ENCODE data around the gene GAGE12H.
"Not testable (repeated sequence)": the region's sequence is repeated elsewhere in the genome, so short reads cannot be mapped to it uniquely, and the experiment has no call there.

DNA sequence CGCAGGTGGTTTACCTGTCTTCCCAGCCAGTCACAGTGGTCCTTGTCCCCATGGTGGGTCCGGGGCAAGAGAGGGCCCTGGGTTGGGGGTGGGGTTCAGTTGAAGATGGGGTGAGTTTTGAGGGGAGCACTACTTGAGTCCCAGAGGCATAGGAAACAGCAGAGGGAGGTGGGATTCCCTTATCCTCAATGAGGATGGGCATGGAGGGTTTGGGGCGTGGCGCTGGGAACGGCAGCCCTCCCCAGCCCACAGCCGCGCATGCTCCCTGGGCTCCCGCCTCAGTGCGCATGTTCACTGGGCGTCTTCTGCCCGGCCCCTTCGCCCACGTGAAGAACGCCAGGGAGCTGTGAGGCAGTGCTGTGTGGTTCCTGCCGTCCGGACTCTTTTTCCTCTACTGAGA lies at the start of gene GAGE12H:
- TF ChIP-seq POLR2AphosphoS5 (IDR thresholded peaks at IDR 0.05; ENCODE audit: low read depth, low read length); TCF7L2 (IDR thresholded peaks at IDR 0.05; ENCODE audit: low read depth, low read length); SIN3A (IDR thresholded peaks at IDR 0.05; ENCODE audit: borderline replicate concordance, insufficient read depth, low read depth, low read length): not testable (repeated sequence)
- TF ChIP-seq, protein P1, sequence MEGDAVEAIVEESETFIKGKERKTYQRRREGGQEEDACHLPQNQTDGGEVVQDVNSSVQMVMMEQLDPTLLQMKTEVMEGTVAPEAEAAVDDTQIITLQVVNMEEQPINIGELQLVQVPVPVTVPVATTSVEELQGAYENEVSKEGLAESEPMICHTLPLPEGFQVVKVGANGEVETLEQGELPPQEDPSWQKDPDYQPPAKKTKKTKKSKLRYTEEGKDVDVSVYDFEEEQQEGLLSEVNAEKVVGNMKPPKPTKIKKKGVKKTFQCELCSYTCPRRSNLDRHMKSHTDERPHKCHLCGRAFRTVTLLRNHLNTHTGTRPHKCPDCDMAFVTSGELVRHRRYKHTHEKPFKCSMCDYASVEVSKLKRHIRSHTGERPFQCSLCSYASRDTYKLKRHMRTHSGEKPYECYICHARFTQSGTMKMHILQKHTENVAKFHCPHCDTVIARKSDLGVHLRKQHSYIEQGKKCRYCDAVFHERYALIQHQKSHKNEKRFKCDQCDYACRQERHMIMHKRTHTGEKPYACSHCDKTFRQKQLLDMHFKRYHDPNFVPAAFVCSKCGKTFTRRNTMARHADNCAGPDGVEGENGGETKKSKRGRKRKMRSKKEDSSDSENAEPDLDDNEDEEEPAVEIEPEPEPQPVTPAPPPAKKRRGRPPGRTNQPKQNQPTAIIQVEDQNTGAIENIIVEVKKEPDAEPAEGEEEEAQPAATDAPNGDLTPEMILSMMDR (IDR thresholded peaks at IDR 0.05), result not testable (repeated sequence)
- TF ChIP-seq, protein P2, sequence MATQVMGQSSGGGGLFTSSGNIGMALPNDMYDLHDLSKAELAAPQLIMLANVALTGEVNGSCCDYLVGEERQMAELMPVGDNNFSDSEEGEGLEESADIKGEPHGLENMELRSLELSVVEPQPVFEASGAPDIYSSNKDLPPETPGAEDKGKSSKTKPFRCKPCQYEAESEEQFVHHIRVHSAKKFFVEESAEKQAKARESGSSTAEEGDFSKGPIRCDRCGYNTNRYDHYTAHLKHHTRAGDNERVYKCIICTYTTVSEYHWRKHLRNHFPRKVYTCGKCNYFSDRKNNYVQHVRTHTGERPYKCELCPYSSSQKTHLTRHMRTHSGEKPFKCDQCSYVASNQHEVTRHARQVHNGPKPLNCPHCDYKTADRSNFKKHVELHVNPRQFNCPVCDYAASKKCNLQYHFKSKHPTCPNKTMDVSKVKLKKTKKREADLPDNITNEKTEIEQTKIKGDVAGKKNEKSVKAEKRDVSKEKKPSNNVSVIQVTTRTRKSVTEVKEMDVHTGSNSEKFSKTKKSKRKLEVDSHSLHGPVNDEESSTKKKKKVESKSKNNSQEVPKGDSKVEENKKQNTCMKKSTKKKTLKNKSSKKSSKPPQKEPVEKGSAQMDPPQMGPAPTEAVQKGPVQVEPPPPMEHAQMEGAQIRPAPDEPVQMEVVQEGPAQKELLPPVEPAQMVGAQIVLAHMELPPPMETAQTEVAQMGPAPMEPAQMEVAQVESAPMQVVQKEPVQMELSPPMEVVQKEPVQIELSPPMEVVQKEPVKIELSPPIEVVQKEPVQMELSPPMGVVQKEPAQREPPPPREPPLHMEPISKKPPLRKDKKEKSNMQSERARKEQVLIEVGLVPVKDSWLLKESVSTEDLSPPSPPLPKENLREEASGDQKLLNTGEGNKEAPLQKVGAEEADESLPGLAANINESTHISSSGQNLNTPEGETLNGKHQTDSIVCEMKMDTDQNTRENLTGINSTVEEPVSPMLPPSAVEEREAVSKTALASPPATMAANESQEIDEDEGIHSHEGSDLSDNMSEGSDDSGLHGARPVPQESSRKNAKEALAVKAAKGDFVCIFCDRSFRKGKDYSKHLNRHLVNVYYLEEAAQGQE (IDR thresholded peaks at IDR 0.05; ENCODE audit: insufficient read depth in 1 of 2, low read depth in 2 of 2, low read length in 1 of 2), result not testable (repeated sequence)

Measured in Panc1 (cell line).